GM23248 (cell line): Measurements from ENCODE around the gene TP53TG5.

Experiments used
- EZH2 ChIP-seq: fragments of 200-600 bp; sonication (generic); IDR thresholded peaks from 2 replicates; pipeline ENCODE4 v1.6.1; 2018; ENCODE audit warnings: antibody characterized with exemption, mild to moderate bottlenecking; ENCODE audit not compliant: insufficient read depth, poor library complexity, severe bottlenecking
- EZH2phosphoT487 ChIP-seq: fragments of 200-600 bp; sonication (generic); IDR thresholded peaks from 2 replicates; pipeline ENCODE4 v1.6.1; 2018; ENCODE audit warnings: antibody characterized with exemption, moderate library complexity, mild to moderate bottlenecking, low read depth; ENCODE audit not compliant: insufficient read depth

DNA sequence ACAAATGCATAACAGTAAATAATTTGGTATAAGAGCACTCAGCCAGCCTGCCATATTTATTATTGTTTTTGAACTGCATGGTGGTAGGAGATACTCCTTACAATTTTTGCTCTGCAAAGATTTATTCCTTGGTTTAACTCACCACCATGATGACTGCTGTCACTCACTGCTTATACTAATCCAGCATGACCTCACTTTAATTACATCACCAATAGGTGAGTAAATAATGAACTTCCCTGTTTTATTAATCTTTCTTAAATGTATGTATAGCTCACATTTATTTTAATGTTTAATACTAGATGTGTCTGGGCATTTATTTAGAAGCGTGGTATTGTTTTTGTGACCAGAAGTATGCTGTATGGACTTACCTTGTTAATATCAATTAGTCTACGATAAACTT is 12.8 kb upstream of the TP53TG5 start:
- TF ChIP-seq EZH2 (no peak), EZH2phosphoT487 (no peak)
